MM.1S (cell line): ENCODE results near the gene ATP8B2.

Experiments used
- CTCF ChIP-seq: fragments of 300-600 bp; sonication (generic); IDR thresholded peaks from 2 replicates; pipeline ENCODE4 v1.5.1; 2016; ENCODE audit warnings: antibody characterized with exemption, low read length, mixed read lengths
- EZH2 ChIP-seq: fragments of 300-600 bp; sonication (generic); optimal IDR thresholded peaks from 2 replicates; pipeline ENCODE3; 2017; ENCODE audit warnings: low read depth, mild to moderate bottlenecking, antibody characterized with exemption, low read length, mixed read lengths

- no peak for TF ChIP-seq CTCF
- no peak for TF ChIP-seq EZH2
Measured at GRCh38 chr1:154334079-154335024, 9.0 kb downstream of the ATP8B2 start.
